Measurements from ENCODE around the gene RGS17.

The RGS17 gene, protein sequence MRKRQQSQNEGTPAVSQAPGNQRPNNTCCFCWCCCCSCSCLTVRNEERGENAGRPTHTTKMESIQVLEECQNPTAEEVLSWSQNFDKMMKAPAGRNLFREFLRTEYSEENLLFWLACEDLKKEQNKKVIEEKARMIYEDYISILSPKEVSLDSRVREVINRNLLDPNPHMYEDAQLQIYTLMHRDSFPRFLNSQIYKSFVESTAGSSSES

DNA sequence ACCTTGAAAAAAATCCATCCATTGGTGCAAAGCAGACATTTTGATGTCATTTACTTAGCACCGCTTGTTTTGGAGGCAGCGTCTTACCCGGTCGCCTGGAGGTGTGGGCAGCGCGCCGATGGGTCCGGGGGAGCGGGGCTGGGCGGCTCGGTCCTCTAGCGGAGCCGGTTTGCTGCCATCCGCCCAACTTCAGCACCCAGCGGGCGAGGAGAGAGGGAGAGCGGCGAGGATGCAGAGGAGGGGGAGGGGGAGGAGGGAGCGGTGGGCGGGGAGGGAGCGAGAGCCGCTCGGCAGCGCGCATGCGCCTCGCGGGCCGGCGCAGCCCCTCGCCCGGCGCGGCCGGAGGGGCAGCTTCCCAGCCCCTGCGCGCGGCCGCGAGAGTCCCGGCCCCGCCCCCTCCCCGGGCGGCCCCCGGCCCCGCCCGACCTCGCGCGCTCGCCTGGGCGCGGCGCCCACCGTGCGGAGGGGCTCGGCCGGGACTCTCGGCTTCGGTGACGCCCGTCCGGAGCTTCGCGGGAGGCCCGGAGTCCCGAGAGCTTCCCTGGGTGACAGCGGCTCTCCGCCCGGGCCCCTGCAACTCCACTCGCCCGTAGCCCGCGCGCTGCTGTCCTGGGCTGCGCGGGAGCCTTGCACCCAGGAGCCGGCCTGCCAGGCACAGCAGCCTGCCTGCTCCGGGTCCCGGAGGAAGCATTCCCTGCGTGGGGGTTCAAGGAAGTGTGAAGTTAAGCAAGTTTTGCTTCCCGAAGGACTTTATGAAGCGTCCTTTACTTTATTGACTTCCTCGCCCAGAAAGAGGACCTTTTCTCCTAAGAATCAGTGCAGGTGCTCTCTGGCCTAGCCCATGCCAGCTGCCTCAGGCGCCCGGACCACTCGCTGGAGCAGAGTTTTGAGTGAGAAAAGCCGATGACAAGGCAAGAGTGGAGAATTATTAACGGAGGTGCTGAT lies at the start of gene RGS17:
Gene RGS17 (minus strand): TSS at position 246 of the 945 bp plus-strand sequence. CDS start 87,264 bp downstream, outside the sequence.
- ChIA-PET POLR2A (interaction anchor here (0.8 to 1.4 kb wide), 2 partner anchors 11 to 148 kb away, joined by 3 read pairs; no protein-coding TSS in a partner anchor), CTCF (interaction anchor here (0.6 to 1.0 kb wide), 3 partner anchors 26 to 1023 kb away, joined by 3 read pairs; no protein-coding TSS in a partner anchor)
- no peak within 1 kb of the TSS; the same call in 1 of the 2 replicates for H3K27ac ChIP-seq (ENCODE audit: extremely low read depth, low read depth, low read length)
- H3K4me1 ChIP-seq (ENCODE audit: control insufficient read depth, insufficient read depth, low read length), result no peaks in the 10 kb centered on the region
- H3K36me3 ChIP-seq (ENCODE audit: control insufficient read depth in 2 of 2, insufficient read depth in 1 of 2, low read length in 2 of 2), result no peaks in the 10 kb centered on the region
- H3K9me3 ChIP-seq (ENCODE audit: control insufficient read depth, insufficient read depth, low read depth, low read length), result no peaks in the 10 kb centered on the region
- H3K4me3 ChIP-seq (ENCODE audit: low read depth, low read length), result peak within 1 kb of the TSS; percentile 75
- peak; percentile 79; the same call in 1 of the 2 replicates for TF ChIP-seq ZNF610 (tag by site-specific recombination; IDR thresholded peaks at IDR 0.05; ENCODE audit: borderline replicate concordance)
- TF ChIP-seq, protein P1, sequence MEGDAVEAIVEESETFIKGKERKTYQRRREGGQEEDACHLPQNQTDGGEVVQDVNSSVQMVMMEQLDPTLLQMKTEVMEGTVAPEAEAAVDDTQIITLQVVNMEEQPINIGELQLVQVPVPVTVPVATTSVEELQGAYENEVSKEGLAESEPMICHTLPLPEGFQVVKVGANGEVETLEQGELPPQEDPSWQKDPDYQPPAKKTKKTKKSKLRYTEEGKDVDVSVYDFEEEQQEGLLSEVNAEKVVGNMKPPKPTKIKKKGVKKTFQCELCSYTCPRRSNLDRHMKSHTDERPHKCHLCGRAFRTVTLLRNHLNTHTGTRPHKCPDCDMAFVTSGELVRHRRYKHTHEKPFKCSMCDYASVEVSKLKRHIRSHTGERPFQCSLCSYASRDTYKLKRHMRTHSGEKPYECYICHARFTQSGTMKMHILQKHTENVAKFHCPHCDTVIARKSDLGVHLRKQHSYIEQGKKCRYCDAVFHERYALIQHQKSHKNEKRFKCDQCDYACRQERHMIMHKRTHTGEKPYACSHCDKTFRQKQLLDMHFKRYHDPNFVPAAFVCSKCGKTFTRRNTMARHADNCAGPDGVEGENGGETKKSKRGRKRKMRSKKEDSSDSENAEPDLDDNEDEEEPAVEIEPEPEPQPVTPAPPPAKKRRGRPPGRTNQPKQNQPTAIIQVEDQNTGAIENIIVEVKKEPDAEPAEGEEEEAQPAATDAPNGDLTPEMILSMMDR (tag by site-specific recombination; IDR thresholded peaks at IDR 0.05), result no peak
- no peak for TF ChIP-seq ZNF530 (tag by site-specific recombination; IDR thresholded peaks at IDR 0.05; ENCODE audit: low read depth)
- TF ChIP-seq EGR2 (tag by site-specific recombination; IDR thresholded peaks at IDR 0.05; ENCODE audit: low read depth), result peak; percentile 70; the same call in 1 of the 2 replicates
- TF ChIP-seq, protein P2, sequence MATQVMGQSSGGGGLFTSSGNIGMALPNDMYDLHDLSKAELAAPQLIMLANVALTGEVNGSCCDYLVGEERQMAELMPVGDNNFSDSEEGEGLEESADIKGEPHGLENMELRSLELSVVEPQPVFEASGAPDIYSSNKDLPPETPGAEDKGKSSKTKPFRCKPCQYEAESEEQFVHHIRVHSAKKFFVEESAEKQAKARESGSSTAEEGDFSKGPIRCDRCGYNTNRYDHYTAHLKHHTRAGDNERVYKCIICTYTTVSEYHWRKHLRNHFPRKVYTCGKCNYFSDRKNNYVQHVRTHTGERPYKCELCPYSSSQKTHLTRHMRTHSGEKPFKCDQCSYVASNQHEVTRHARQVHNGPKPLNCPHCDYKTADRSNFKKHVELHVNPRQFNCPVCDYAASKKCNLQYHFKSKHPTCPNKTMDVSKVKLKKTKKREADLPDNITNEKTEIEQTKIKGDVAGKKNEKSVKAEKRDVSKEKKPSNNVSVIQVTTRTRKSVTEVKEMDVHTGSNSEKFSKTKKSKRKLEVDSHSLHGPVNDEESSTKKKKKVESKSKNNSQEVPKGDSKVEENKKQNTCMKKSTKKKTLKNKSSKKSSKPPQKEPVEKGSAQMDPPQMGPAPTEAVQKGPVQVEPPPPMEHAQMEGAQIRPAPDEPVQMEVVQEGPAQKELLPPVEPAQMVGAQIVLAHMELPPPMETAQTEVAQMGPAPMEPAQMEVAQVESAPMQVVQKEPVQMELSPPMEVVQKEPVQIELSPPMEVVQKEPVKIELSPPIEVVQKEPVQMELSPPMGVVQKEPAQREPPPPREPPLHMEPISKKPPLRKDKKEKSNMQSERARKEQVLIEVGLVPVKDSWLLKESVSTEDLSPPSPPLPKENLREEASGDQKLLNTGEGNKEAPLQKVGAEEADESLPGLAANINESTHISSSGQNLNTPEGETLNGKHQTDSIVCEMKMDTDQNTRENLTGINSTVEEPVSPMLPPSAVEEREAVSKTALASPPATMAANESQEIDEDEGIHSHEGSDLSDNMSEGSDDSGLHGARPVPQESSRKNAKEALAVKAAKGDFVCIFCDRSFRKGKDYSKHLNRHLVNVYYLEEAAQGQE (tag by site-specific recombination; IDR thresholded peaks at IDR 0.05), result peak; percentile 87
- TF ChIP-seq, protein P3, sequence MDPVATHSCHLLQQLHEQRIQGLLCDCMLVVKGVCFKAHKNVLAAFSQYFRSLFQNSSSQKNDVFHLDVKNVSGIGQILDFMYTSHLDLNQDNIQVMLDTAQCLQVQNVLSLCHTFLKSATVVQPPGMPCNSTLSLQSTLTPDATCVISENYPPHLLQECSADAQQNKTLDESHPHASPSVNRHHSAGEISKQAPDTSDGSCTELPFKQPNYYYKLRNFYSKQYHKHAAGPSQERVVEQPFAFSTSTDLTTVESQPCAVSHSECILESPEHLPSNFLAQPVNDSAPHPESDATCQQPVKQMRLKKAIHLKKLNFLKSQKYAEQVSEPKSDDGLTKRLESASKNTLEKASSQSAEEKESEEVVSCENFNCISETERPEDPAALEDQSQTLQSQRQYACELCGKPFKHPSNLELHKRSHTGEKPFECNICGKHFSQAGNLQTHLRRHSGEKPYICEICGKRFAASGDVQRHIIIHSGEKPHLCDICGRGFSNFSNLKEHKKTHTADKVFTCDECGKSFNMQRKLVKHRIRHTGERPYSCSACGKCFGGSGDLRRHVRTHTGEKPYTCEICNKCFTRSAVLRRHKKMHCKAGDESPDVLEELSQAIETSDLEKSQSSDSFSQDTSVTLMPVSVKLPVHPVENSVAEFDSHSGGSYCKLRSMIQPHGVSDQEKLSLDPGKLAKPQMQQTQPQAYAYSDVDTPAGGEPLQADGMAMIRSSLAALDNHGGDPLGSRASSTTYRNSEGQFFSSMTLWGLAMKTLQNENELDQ (tag by site-specific recombination; IDR thresholded peaks at IDR 0.05; ENCODE audit: low read depth), result no peak
- peak; percentile 83 for TF ChIP-seq ZFHX2 (tag by site-specific recombination; conservative IDR thresholded peaks at IDR 0.05)
- TF ChIP-seq ZNF175 (tag by site-specific recombination; IDR thresholded peaks at IDR 0.05), result no peak
- no peak for TF ChIP-seq ZNF10 (tag by site-specific recombination; IDR thresholded peaks at IDR 0.05)
- peak; percentile 29; the same call in 1 of the 2 replicates for TF ChIP-seq KLF9 (tag by site-specific recombination; IDR thresholded peaks at IDR 0.05; ENCODE audit: low read depth)
- peak; percentile 12; the same call in 1 of the 2 replicates for TF ChIP-seq ZBTB17 (tag by site-specific recombination; IDR thresholded peaks at IDR 0.05)
- TF ChIP-seq ZNF747 (tag by site-specific recombination; IDR thresholded peaks at IDR 0.05), result no peak
- TF ChIP-seq ZNF174 (tag by site-specific recombination; IDR thresholded peaks at IDR 0.05), result no peak
- TF ChIP-seq ZNF23 (tag by site-specific recombination; IDR thresholded peaks at IDR 0.05; ENCODE audit: borderline replicate concordance), result no peak
- TF ChIP-seq ZNF341 (tag by site-specific recombination; IDR thresholded peaks at IDR 0.05; ENCODE audit: low read depth), result 0 out of 2 replicates have a peak, but pooled peaks have one; percentile 9
- TF ChIP-seq, protein P4, sequence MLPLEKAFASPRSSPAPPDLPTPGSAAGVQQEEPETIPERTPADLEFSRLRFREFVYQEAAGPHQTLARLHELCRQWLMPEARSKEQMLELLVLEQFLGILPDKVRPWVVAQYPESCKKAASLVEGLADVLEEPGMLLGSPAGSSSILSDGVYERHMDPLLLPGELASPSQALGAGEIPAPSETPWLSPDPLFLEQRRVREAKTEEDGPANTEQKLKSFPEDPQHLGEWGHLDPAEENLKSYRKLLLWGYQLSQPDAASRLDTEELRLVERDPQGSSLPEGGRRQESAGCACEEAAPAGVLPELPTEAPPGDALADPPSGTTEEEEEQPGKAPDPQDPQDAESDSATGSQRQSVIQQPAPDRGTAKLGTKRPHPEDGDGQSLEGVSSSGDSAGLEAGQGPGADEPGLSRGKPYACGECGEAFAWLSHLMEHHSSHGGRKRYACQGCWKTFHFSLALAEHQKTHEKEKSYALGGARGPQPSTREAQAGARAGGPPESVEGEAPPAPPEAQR (tag by site-specific recombination; IDR thresholded peaks at IDR 0.05), result no peak
- TF ChIP-seq, protein P5, sequence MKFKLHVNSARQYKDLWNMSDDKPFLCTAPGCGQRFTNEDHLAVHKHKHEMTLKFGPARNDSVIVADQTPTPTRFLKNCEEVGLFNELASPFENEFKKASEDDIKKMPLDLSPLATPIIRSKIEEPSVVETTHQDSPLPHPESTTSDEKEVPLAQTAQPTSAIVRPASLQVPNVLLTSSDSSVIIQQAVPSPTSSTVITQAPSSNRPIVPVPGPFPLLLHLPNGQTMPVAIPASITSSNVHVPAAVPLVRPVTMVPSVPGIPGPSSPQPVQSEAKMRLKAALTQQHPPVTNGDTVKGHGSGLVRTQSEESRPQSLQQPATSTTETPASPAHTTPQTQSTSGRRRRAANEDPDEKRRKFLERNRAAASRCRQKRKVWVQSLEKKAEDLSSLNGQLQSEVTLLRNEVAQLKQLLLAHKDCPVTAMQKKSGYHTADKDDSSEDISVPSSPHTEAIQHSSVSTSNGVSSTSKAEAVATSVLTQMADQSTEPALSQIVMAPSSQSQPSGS (tag by site-specific recombination; IDR thresholded peaks at IDR 0.05; ENCODE audit: low read depth), result no peak
- no peak for TF ChIP-seq ZNF560 (tag by site-specific recombination; IDR thresholded peaks at IDR 0.05; ENCODE audit: borderline replicate concordance)
- TF ChIP-seq, protein P6, sequence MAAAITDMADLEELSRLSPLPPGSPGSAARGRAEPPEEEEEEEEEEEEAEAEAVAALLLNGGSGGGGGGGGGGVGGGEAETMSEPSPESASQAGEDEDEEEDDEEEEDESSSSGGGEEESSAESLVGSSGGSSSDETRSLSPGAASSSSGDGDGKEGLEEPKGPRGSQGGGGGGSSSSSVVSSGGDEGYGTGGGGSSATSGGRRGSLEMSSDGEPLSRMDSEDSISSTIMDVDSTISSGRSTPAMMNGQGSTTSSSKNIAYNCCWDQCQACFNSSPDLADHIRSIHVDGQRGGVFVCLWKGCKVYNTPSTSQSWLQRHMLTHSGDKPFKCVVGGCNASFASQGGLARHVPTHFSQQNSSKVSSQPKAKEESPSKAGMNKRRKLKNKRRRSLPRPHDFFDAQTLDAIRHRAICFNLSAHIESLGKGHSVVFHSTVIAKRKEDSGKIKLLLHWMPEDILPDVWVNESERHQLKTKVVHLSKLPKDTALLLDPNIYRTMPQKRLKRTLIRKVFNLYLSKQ (tag by site-specific recombination; IDR thresholded peaks at IDR 0.05; ENCODE audit: borderline replicate concordance), result no peak
- no peak for TF ChIP-seq ZNF133 (tag by site-specific recombination; IDR thresholded peaks at IDR 0.05)
- no peak for TF ChIP-seq ZNF558 (tag by site-specific recombination; IDR thresholded peaks at IDR 0.05)
